C1 segment of cervical spinal cord (tissue), 14 donors: ENCODE results near the gene PLPP4.

Source experiments
- DNase-seq, 14 donors: peaks; one replicate each; lab custom pipeline; 2025; lab: John Stamatoyannopoulos, UW

Gene PLPP4

DNA sequence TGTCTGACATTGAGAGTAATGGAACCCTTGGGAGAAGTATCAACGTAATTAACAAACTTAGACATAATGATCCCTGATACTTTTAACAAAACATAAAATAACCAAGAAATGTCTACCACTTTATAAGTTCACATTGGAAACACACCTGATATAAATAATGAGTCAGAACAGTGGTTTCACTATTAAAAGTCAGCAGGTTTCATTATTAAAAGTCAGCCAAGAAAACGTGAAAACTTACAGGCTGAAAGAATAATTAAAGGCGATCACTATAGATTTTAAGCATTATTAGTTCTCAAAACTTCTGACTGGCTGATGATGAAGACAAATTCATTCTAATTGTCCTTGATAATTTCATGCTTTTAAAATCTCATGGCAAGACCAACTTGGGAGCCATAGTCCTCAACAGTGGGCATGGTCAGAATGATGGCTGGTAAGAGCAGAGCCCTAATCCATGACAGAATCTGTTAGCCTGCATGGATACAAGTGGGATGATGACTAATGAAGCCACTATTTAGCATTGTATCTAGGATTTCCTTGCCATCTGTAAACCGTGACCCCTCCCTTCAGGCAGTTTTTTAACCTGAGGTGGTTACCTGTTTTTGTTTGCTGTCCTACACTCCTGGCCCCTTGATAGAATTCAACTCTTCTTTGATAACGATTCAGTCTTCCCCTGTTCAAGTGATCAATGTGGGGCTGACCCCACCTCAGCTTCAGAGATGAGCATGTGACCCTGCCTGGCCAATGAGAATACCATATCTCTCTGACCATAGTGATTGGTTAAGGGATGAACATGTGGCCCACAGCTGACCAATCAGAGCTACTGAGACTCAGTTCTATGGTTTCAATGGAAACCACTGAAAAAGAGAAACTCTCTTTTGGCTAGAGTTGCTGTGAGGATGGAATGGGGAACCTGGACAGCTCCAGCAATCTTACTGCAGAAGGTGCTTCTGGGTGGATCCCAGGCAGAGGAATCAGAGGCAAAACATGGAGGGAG is 151.0 kb downstream of the PLPP4 start:
- no peak for DNase-seq

DNA sequence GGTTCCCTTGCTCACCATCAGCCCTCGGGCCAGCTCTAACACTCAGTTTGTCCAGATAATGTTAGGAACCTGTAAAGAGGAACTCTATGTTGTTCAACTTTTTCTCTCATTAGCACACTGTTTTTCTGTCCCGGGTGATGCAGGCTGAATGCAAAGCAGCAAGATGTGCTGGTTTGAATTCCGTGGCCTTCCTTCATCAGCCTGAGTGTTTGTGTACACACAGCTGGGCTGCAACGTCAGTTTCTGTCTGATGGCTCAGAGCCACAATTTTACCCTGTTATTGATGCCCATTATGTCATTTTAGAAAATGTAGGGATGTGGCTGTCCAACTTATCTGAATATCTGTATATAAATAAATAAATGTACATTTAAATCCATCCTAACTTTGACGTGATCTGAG is 152.0 kb downstream of the PLPP4 start:
- no peak for DNase-seq

DNA sequence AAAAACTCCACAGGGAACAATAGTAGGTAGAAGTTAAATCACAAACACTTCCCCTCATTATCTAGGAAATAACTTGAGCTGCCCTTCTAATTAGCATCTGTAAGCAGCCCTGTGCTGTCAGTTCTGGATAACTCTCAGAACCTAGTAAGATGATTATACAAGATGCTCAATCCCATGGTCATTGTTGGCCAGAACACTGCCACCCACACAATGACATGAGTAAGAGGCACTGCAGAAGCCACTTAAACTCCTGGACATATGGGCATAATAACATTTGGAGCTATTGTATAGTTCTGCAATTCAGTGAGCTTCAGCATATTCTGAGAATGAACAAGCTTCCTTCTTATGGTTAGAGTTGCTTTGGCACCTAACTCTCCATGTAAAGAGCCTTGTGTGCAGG is 153.8 kb downstream of the PLPP4 start:
- no peak for DNase-seq

- DNase-seq = no peak
Measured at GRCh38 chr10:120612756-120613155, 155.7 kb downstream of the PLPP4 start.

DNA sequence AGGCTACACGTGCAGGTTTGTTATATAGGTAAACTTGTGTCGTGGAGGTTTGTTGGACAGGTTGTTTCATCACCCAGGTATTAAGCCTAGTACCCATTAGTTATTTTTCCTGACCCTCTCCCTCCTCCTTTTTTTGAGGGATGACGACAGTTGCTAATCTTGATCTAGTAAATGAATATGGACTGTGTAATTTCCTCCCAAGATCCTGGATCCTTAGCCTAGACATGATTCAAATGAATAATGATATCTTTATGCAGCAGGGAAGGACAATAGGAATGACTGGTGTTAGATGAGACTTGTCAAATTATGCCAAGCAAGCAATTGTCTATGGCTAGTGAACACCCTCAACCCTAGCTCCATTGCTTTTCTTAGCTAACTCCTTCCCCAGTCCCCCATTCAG is 156.2 kb downstream of the PLPP4 start:
- no peak for DNase-seq

DNA sequence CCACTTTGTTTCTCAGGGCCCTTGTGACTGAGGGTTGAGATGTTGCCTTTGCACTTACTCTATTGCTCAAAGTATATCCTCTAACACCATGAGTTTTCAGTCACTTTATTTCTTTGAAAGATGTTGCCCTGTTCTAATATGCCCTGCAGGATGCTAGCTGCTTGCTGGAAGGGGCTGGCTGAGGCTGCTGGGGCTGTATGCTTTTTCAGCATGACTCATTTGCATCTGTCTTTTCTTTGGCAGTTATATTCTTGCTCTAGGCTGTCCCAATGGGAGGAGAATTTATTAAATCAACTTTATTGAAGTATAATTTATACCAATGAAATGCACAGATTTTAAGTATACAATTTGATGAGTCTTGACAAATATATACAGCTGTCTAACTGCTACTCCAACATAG is 157.7 kb downstream of the PLPP4 start:
- DNase-seq = no peak

DNA sequence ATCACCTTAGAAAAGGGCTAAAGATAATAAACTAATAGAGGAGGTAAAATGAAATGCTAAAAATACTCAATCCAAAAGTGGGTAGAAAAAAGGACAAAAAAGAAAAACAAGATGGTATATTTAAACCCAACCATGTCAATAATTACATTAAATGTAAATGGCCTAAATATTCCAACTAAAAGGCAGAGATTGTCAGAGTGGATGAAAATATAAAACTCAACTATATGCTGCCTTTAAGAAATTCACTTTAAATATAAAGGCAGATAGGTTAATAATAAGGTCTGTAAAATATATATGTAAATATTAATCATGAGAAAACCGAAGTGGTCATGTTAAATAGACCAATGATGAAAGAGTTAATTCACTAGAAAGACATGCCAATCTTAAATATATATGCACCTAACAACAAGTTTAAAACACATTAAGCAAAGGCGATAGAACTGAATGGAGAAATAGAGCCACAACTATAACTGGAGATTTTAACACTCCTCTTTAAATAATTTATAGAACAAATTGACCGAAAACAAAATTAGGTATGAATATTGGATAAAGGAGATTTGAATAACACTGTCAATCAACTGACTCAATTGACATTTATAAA is 159.4 kb downstream of the PLPP4 start:
- no peak for DNase-seq

- no peak for DNase-seq
Measured at GRCh38 chr10:120628197-120628596, 171.2 kb downstream of the PLPP4 start.

DNA sequence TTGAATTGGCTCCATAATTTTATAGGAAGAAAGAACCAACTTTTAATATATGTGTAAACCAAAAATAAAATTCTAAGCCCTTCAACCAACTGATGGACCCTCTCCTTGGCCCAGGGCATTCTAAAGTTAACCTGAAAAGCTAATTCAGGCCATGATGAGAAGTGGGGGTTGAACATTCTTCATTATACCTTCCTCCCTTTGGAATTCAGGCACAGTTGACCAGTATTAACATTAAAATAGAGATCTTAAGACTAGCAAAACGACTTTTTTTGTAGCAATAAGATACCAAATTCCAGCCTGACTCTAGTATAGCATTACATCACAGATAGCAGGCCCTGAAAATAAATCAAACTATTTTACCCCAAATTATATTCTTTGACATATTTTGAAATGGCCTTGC is 173.2 kb downstream of the PLPP4 start:
- DNase-seq = no peak

DNA sequence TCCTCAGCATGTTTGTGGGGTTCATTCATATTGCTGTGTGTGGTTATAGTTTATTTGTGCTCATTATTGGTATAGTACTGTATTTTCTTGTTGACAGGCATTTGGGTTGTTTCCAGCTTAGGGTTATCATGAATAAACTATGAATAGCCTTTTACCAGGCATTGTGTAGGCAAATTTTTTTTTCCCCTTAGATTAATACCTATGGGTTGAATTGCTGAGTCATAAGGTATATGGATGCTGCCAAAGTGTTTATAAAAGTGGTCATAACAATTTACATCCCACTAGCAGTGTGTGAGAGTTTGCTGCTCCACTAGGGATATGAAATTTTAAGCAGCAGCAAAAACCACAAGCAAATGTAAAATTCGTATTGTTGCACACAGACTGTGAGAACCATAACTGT is 175.0 kb downstream of the PLPP4 start:
- DNase-seq = no peak

GRCh38 chr10:120632942-120633341 is 175.9 kb downstream of the PLPP4 start:
- DNase-seq = no peak

DNA sequence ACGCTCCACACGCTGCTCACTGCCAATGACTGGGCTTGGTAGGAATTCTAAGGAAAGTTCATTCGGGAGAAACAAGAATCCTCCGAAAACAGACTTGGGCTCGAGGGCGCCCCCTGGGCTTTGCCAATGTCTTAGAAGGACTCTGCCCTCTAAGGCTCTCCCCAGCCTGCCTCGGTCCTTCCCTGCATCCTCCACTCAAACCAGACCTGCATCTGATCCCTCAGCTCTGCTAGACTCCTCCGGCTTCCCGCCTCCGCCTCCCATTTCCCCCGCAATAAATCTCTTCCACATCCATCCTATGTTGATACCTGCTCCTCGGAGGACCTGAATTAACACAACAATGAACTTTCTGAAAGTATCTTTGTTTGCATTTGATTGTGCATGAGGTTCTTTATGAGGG is 177.6 kb downstream of the PLPP4 start:
- DNase-seq = no peak
